Midbrain (tissue), 1 donor: ENCODE results near the gene TMA16.

Source experiments
- DNase-seq: peaks from one replicate; lab custom pipeline; 2025; lab: John Stamatoyannopoulos, UW

TMA16 gene

GRCh38 chr4:163563592-163563991 is 69.1 kb downstream of the TMA16 start:
- no peak for DNase-seq

GRCh38 chr4:163564221-163564720 is 69.8 kb downstream of the TMA16 start:
- no peak for DNase-seq

GRCh38 chr4:163565226-163566135 is 71.0 kb downstream of the TMA16 start:
- DNase-seq = no peak

- no peak for DNase-seq
Observed at GRCh38 chr4:163566257-163566796, 71.8 kb downstream of the TMA16 start.

- no peak for DNase-seq
Observed at GRCh38 chr4:163568843-163569242, 74.4 kb downstream of the TMA16 start.
